GM21723 (cell line): Measurements from ENCODE around the gene SOD3.

ENCODE experiments used
- ATAC-seq: cut with Tn5 transposase; IDR thresholded peaks from one replicate; pipeline ENCODE4 v1.9.1; 2021; ENCODE audit warnings: mild to moderate bottlenecking, moderate library complexity; ENCODE audit not compliant: unreplicated experiment

The SOD3 gene

DNA sequence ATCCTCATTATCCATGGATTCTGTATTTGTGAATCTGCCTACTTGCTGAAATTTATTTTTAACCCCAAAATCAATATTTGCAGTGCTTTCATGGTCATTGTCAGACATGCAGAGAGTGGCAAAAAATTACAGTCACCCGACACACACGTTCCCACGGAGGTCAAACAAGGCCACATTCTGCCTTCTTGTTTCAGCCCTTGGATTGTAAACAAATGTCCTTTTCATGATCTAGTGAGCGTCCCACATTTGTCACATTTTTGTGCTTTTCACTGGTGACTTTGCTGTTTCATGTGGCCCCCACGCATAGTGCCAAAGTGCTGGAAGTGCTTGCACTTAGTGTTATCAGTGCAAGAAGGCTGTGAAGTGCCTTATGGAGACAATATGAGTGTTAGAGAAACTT is 45.0 kb downstream of the SOD3 start:
- ATAC-seq: no peak

DNA sequence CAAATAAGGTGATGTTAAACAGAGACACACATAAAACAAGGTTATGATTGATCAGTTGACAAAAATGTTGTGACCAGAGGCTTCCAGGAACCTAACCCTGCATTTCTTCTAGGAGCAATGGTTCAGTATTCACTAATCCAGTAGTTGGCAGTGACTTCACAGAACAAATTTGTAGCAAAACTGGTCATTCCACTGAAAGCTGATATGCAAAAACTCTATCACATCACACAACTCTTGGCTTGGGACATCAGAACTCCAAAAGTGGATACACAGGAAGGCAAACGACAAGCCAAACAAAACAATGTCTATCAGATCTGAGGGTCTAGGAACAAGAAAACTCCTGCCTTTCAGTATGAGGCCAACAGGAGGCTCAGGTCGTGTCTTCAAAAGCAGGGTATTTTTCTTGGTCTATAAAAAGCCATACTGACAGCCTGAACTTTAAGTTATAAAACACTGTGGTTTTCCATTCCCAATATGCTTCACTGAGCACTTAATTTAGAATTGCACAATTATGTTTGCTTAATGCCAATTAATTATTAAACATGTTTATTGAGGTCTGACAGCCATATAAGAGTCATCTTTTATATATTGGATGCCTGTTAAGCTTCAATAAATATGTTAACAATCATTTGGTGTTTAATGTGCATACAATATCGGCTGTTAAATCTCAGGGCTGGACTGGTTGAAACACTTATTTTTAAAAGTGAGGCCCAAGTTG is 45.6 kb downstream of the SOD3 start:
- ATAC-seq: no peak

DNA sequence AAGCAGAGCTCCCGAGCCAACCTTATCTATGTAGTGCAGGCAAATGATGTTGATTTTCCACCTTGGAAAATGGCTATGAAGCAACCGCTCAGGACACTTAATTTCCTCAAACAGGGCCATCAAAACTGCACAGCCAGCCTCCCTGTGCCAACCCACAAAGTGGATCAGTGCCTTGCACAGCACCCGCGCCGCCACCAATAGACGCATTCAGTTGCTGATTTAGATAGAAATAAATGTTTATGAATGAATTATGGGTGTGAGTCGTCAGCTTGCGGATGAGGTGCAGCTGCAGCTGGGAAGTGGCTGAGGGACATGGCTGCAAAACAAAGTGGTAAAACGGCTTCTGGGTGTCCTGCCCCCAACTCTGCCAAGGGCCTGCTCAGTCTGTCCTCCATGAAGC is 47.0 kb downstream of the SOD3 start:
- ATAC-seq: no peak

DNA sequence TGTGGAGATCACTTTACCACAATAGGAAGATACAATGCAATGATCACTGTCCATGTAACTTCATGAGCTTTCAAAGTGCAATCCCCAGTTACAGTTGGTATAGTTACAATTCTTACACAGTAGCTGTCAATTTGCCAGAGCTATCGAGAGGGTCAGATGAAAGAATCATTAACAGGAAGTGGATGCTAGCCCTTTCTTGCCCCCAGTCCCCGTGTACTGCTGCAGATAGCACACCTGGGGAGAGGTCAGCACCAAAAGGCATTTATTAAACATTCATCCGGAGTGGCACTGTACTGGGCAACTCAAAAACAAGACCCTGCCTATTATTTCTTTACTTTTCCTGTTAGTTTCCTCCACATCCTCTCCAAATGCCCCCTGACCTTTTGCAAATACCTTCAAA is 47.7 kb downstream of the SOD3 start:
- no peak for ATAC-seq

DNA sequence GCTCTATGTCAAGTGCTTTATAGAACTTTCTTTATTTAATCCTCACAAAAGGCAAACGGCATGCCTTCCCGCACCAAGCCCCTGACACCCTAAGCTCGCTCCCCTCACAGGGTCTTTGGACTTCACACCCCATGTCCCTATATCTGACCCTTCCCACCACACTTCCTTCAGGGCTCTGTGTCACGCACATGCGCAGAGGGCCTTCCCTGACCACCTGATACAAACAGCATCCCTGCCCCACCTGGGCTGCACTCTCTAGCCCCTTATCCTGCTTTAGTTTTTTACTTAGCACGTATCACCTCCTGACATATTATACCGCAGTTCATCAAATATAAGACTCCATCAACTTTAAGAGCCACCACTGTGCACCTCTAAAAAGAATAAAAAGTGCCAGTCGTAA is 49.8 kb downstream of the SOD3 start:
- no peak for ATAC-seq

DNA sequence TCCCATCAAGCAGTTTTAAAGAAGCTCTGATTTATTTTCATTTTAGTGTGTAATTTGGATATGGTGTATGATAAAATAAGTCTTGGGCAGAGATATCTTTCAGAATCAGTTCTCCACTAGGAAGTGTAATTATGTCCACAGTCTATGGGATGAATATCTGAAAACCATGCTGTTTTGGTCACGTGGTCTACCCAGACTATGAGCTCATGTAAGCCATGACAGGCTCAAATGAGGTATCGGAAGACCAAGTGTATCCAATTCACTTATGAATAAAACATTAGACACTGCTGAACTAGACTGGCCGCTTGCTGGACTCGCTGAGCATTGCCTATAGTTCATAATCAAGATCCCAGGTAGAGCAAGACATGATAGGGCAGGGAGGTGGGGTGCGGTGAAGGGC is 50.5 kb downstream of the SOD3 start:
- ATAC-seq: no peak

DNA sequence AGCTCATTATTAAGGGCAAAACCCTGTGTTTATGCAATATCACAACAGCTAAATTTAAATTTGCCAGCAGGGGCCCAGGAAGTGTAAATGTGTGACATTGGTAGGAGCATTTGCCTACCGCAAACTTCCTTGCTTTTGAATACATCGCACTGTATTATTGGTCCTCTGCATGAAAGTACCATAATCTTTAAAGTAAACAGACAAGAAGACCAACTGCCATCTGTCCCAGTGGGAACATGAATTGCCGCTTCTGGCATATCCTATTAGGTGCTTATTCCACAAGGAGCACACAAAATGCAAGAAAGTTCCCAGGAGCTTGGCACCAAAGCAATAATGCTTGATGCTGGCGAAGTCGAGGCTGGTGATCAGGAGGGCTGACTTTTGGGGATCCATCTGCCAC is 51.3 kb downstream of the SOD3 start:
- no peak for ATAC-seq

DNA sequence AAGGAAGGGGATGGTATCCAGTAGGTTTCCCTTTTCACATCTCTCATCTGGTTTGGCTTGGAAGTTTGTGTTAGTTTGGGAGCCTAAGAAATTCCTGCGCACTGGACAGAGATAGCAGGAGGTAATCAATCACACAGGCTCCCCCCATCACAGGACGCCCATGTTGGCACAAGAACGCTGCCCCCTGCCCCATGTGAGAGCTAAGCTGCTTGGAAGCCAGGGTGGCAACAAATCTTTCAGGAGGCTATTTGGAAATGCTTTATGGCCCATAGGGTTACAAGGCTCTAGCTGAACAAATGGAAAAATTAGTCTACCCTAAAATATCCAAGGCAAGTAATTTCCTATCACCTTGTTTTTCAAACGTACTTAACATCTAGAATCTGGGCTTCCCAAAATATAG is 54.0 kb downstream of the SOD3 start:
- ATAC-seq: no peak

DNA sequence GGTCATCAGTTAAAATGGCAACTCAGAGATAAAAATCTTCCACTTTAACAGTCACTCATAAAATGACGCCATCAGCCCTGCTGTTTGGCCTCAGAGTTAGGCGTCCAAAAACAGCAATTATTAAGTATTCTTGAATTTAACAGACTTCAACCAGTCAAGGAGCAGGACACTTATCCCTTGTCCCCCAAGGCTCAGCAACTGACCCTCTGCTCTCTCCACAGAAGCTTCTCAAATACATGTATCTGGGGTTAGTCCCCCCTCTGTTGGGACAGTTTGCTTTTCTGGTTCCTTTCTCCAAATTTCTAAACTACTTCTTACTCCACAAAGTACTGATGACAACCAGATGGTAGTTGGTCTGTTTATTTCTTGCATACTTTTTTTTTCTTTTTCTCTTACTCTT is 54.4 kb downstream of the SOD3 start:
- ATAC-seq: no peak
